ENCODE results near the gene CCDC34. TPM values are rescaled to one million over a fixed set of nuclear protein-coding genes. Genes with fewer than 3 reads are reported as not detected.

The CCDC34 gene, protein sequence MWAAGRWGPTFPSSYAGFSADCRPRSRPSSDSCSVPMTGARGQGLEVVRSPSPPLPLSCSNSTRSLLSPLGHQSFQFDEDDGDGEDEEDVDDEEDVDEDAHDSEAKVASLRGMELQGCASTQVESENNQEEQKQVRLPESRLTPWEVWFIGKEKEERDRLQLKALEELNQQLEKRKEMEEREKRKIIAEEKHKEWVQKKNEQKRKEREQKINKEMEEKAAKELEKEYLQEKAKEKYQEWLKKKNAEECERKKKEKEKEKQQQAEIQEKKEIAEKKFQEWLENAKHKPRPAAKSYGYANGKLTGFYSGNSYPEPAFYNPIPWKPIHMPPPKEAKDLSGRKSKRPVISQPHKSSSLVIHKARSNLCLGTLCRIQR
- 3.0 and 3.5 TPM in 2 replicates for total RNA-seq
- polyA plus RNA-seq (2012): 6.2 TPM

DNA sequence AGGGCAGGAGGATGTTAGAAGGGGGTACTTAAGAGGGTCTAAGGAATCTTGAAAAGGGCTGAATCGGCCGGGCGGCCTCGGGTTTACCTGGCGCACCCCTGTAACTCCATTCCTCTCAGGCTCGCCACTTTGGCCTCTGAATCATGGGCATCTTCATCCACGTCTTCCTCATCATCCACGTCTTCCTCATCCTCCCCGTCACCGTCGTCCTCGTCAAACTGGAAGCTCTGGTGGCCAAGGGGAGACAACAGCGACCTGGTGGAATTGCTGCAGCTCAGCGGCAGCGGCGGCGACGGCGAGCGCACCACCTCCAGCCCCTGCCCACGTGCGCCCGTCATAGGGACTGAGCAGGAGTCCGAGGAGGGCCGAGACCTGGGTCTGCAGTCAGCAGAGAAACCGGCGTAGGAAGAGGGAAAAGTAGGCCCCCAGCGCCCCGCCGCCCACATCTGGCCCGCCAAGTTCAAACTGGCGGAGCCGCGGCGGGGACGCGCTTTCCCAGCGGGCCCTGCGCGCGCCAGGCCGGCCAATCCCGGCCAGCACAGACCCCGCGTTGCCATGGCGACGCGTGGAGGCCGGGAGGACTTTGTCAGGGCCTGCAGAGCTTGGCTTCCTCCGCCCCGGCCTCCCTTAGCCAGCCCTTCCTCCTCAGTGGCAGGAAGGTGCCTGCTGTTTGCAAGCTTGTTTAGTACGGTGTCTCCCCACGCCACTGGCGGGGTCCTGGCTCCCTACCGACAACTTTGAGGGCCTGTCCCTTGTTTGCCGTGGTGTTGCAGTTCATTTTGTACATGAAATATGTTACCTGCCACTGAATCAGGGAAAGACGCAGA, at the start of gene CCDC34:
CCDC34 (minus strand) TSS at position 467 of the 827 bp plus-strand sequence; CDS start at position 446, 21 bp downstream.
- peak; percentile 94 for DNase-seq (ENCODE audit: low read depth)

- DNase-seq (ENCODE audit: low read depth): no peak
Observed at GRCh38 chr11:27412192-27412691, 49.2 kb upstream of the CCDC34 start.

GRCh38 chr11:27411328-27411727, 48.3 kb upstream of the CCDC34 start:
- no peak for DNase-seq (ENCODE audit: low read depth)

DNA sequence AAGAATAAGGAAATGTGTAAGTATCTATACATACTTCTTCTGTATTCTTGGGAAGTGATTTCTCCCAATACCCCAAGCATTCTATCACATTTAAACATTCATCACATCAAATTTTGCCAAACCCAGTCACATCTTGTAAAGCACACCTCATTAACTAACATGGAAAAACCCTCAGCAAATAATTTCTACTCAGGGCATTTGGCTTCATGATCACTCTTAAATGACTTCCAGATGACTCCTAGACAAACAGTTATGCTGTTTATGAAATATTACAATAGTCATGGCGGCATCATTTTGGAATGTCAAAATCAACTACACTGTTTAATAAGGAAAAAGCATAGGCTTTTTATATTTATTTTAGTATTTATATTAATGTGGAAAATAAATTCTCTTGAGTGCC, 47.3 kb upstream of the CCDC34 start:
- DNase-seq (ENCODE audit: low read depth): no peak

- no peak for DNase-seq (ENCODE audit: low read depth)
Observed at GRCh38 chr11:27409742-27410141, 46.7 kb upstream of the CCDC34 start.

GRCh38 chr11:27409049-27409448, 46.0 kb upstream of the CCDC34 start:
- no peak for DNase-seq (ENCODE audit: low read depth)

DNA sequence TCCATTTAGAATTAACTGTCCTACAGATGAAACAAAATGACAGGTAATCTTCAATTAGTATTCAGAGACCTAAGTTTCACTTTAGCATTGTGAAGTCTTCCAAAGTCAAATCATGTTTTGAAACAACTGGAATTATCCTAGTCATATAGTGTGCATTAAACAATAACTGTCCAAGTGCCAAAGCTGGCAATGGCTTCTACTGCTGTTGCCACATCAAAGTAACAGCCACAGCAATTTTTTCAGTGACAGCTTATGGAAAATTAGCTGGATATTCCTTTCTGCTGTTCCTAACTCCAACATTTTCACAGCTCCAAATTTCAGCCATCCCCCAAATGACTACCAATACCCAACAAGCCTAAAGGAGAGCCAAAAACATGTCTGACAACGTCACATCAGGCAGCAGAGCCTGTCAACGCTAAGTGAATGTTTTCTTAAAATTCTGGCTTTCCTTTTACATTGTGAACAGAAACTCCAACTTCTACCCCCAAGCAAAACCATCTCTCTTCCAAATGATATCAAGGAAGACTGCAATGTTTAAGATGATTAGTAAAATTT, 45.3 kb upstream of the CCDC34 start:
- no peak for DNase-seq (ENCODE audit: low read depth)

GRCh38 chr11:27406498-27407354, 43.7 kb upstream of the CCDC34 start:
- no peak for DNase-seq (ENCODE audit: low read depth)

- DNase-seq (ENCODE audit: low read depth): no peak
Observed at GRCh38 chr11:27405134-27405533, 42.1 kb upstream of the CCDC34 start.

GRCh38 chr11:27404427-27404826, 41.4 kb upstream of the CCDC34 start:
- DNase-seq (ENCODE audit: low read depth): no peak

DNA sequence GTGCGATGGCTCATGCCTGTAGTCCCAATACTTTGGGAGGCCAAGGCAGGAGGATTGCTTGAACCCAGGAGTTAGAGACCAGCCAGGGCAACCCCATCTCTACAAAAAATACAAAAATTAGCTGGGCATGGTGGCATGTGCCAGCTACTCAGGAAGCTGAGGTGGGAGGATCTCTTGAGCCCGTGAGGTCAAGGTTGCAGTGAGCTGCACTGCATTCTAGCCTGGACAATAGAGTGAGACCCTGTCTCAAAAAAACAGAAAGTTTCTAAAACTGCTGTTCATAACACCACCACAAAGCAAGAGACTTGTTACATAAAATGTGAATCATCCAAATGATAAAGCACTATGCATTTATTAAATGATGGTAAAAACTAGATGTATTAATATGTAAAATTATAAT, 40.2 kb upstream of the CCDC34 start:
- no peak for DNase-seq (ENCODE audit: low read depth)

GRCh38 chr11:27402450-27402849, 39.4 kb upstream of the CCDC34 start:
- no peak for DNase-seq (ENCODE audit: low read depth)

GRCh38 chr11:27401833-27402316, 38.9 kb upstream of the CCDC34 start:
- DNase-seq (ENCODE audit: low read depth): no peak

DNA sequence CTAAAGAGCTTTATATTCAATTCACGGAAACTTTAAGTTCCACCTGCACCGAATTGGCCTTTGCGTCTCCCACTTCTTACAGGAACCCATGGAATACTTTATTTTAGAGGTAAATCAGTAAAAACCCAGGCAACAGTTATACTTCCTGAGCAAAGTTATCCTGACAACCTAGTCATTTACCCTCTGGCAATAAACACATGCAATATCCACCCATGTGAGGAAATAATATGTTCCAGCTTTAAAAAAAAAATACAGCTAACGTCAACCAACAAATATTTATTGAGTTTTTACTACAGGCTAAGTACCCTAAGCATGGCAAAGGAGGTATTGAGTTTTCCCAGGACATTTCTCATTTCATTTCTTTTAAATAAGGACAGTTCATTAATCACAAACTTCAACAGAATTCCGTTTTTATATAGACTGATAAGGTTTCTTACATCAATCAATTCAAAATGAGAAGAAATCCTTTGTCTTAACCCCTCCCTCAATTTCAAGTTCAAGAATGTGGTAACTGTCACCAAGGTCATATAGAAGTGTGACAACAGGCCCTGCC, 38.3 kb upstream of the CCDC34 start:
- no peak for DNase-seq (ENCODE audit: low read depth)

DNA sequence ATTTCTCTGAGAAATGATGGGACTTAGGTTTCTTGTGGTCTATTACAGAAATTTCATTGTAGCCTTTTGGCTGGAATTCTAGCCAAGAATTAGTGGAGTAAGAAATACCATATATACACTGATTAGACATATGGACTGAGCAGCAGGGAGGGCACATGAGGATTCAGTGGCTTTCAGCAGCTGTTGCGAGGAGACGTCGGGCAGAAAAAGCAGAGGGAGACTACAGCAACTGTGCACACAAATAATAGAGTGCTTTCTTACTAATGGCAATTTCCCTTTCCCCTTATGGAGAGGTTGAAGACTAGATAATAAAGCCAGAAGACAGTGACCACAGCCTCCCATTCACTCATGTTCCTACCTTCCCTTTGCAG, 35.4 kb upstream of the CCDC34 start:
- peak; percentile 42 for DNase-seq (ENCODE audit: low read depth)

DNA sequence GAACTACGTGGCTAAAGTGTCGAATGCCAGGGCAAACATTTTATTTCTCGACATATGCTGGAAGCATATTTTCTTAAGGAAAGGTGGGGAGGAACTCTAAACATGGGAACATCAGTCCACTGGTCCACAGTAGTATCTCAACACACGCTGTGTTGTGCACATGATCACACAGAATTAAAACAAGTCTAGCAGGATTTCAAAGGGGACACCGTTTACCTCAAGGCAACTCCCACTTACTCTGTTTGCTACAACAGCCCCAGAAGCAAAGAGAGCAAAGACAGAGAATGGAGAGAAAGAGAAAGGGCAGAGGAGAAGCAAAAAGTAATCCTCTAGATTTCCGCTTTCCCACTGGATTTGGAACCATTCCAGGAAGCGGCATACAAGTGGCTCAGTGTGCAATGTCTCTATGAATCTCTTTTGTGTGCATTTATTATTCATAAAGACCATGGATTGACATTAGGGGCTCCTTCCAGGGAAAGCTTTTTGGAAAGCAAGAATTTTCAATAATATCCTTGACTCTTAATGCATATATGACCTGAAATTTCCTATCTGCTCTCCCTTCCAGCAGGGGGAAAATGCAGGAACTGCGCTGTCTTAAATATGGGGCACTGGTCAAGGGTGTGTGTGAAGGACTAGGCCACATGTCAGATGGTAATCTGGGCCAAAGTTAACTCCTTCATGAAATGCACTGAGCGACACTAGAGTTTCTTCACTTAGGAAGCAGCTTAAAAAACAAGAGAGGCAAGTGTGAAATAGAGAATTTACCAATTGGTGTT, 34.8 kb upstream of the CCDC34 start:
- no peak for DNase-seq (ENCODE audit: low read depth)

GRCh38 chr11:27396259-27396839, 33.3 kb upstream of the CCDC34 start:
- no peak for DNase-seq (ENCODE audit: low read depth)

DNA sequence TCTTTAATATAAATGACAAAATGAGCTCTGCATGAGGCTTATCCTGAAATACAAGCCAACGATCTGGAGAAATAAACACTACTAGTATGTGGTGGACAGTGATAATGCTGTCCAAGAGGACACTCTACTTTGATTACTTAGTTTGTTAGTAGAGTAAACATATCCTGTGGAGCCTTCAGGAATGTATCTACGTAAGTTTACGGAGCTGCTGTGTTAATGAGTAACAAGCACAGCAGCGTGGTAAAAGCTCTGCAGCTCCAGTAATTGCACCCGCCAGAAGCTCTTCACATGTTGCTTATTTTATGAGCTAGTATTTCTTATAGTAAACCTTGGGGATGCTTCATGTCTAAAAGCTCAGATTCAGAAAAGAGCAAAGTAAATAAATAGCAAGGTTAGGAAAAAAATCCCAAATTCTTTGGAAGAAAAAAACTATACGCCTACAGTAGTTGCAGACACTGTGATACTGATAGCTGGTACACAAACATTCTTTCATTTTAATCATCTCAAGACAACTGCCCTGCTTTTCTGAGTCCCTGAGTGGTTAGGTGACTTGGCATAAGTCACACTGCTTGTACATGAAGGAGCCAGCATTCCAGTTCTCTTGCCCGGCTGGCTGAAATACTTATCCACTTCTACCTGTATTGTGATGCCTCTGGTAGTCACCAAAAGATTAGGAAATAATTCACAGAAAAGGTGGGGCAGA, 32.7 kb upstream of the CCDC34 start:
- no peak for DNase-seq (ENCODE audit: low read depth)

DNA sequence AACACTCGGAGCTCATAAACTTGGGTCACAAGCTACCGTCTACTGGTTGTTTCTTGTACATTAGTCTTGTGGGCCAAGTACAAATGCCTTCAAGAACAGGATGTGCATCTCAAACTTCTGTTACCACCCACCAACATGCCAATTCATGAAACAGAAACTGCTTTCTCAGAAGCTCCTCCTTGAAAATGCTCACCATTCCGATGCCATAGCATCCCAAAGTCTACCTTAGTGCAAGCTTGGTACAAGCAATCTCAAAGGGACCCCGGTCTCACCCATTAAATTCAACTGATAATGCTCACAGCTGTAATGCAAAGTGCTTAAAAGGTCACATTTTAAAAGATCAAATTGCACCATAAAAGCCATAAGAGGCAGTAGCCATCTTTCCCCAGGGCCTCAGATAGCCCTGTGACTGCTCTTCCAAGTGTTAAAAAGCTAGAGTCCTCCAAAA, 31.8 kb upstream of the CCDC34 start:
- no peak for DNase-seq (ENCODE audit: low read depth)

Data from myocyte (in vitro differentiated cells).